SU-DHL-6 (cell line): ENCODE results near the gene RRAD.

Experiments
- CTCF ChIP-seq: fragments of 200-600 bp; sonication (generic); IDR thresholded peaks from one replicate; pipeline ENCODE4 v1.5.1; 2017; ENCODE audit warnings: antibody characterized with exemption, mild to moderate bottlenecking, low read length, moderate library complexity; ENCODE audit not compliant: insufficient read depth, poor library complexity, severe bottlenecking
- EZH2phosphoT487 ChIP-seq: fragments of 200-600 bp; sonication (generic), shearing (Covaris generic); conservative IDR thresholded peaks from 2 replicates; pipeline ENCODE4 v1.6.1; 2018; ENCODE audit warnings: mild to moderate bottlenecking, antibody characterized with exemption, low read length, moderate library complexity, mixed read lengths

GRCh38 chr16:66915041-66915440 lies 10.3 kb downstream of the RRAD start:
- no peak for TF ChIP-seq CTCF
- no peak for TF ChIP-seq EZH2phosphoT487
